ENCODE data around the gene RAG1. TPM values are rescaled to one million over a fixed set of nuclear protein-coding genes. Genes with fewer than 3 reads are reported as not detected.
"Not testable (repeated sequence)": the region's sequence is repeated elsewhere in the genome, so short reads cannot be mapped to it uniquely, and the experiment has no call there.

RAG1 gene
- total RNA-seq, 1 donor from 2014 or later = under 0.01 TPM

- Histone ChIP-seq H3K9me3 (no peaks in the 10 kb centered on the region), H3K4me1 (no peaks in the 10 kb centered on the region), H3K27ac (no peak overlapping the region), H3K36me3 (no peaks in the 10 kb centered on the region), H3K27me3 (no peaks in the 10 kb centered on the region), H3K4me3 (no peak overlapping the region)
- intact Hi-C loops (cut with DNase I) = no loop called here
- no peak for TF ChIP-seq CTCF (IDR thresholded peaks at IDR 0.05)
- no peak for DNase-seq (ENCODE audit: low spot score in 2 of 2)
These were observed 17.3 kb upstream of the RAG1 start for GRCh38 chr11:36550385-36551115.

- H3K36me3 ChIP-seq; H3K27ac ChIP-seq; H3K27me3 ChIP-seq; H3K4me1 ChIP-seq; H3K4me3 ChIP-seq; DNase-seq (ENCODE audit: low spot score in 2 of 2); intact Hi-C loops (cut with DNase I); H3K9me3 ChIP-seq: not testable (repeated sequence)
These were observed 10.4 kb upstream of the RAG1 start for GRCh38 chr11:36557390-36557789.

- no peaks in the 10 kb centered on the region for H3K27me3 ChIP-seq
These were observed 9.8 kb upstream of the RAG1 start for GRCh38 chr11:36557991-36558390.

GRCh38 chr11:36558571-36559413, 9.0 kb upstream of the RAG1 start:
- H3K27me3 ChIP-seq = no peaks in the 10 kb centered on the region
- intact Hi-C loops (cut with DNase I) = no loop called here
- DNase-seq (ENCODE audit: low spot score in 2 of 2) = no peak
- no peaks in the 10 kb centered on the region for H3K36me3 ChIP-seq
- TF ChIP-seq CTCF (IDR thresholded peaks at IDR 0.05) = no peak
- H3K4me1 ChIP-seq = no peaks in the 10 kb centered on the region
- no peak overlapping the region for H3K27ac ChIP-seq
- H3K9me3 ChIP-seq = peaks cover 0 to 4% of the 10 kb centered on the region in 2 donors
- no peak overlapping the region for H3K4me3 ChIP-seq

More at GRCh38 chr11:36557991-36558390, 9.8 kb upstream of the RAG1 start:
- H3K4me1 ChIP-seq = no peaks in the 10 kb centered on the region
- no peak overlapping the region for H3K4me3 ChIP-seq
- no peaks in the 10 kb centered on the region for H3K36me3 ChIP-seq
- DNase-seq (ENCODE audit: low spot score in 2 of 2) = no peak
- intact Hi-C loops (cut with DNase I) = no loop called here
- H3K9me3 ChIP-seq = peaks cover 0 to 4% of the 10 kb centered on the region in 2 donors
- TF ChIP-seq CTCF (IDR thresholded peaks at IDR 0.05) = no peak
- H3K27ac ChIP-seq = no peak overlapping the region

- peak; percentile 53 to 75 (median 59) for TF ChIP-seq CTCF (IDR thresholded peaks at IDR 0.05)
- Histone ChIP-seq H3K36me3 (no peaks in the 10 kb centered on the region), H3K27me3 (no peaks in the 10 kb centered on the region), H3K4me3 (peak overlapping the region; percentile 27 to 57), H3K27ac (no peak overlapping the region), H3K4me1 (no peaks in the 10 kb centered on the region), H3K9me3 (peaks cover 0 to 4% of the 10 kb centered on the region in 2 donors)
- DNase-seq (ENCODE audit: low spot score in 2 of 2) = peak in 1 of 2 donors; percentile 68
- intact Hi-C loops (cut with DNase I) = loop anchor here (1.0 kb wide), 3 partner anchors 57 to 183 kb away; no protein-coding TSS in a partner anchor
These were observed 3.3 kb upstream of the RAG1 start for GRCh38 chr11:36564376-36565030.

All from ascending aorta (tissue), 2 donors.